ENCODE measurements around the gene TP53TG3C.
"Not testable (repeated sequence)": the region's sequence is repeated elsewhere in the genome, so short reads cannot be mapped to it uniquely, and the experiment has no call there.

The TP53TG3C gene, protein sequence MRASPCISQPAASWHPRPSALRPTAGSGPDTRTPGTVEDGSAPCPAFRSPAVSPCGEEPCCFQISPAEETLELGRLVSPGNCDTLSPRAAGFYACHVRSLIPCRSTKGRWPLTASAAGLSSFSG

DNA sequence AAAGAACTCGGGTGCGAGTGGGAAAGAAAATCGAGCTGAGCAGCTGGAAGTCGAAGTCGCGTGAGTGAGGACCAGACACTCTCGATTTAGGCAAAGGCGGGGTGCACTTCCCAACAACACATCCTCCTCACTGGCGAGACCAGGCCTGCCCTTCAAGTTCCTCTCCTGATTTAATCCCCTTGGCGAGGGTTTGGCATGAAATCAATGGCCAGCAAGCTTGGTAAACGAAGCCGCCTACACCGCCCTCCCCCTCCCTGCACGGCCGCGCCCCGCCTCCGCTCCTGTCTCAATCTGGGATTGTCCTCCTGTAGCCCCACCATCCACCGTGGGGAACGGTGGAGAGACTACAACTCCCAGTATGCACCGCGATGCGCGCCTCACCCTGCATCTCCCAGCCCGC is at the start of gene TP53TG3C:
TP53TG3C (plus strand) TSS at position 301 of the 400 bp plus-strand sequence; CDS start at position 369, 68 bp downstream.
- not testable (repeated sequence) for DNase-seq (ENCODE audit: low spot score)
